C4-2B (cell line): ENCODE data around the gene ITSN1.

Experiments used
- H3K27ac ChIP-seq: fragments of 450-650 bp; 2 replicates; pipeline ENCODE4 v1.5.1; 2017
- ZFX ChIP-seq: fragments of 450-650 bp; IDR thresholded peaks from 2 replicates; pipeline ENCODE4 v1.6.1; 2017
- TF ChIP-seq, protein P1 (sequence below): fragments of 450-650 bp; conservative IDR thresholded peaks from 2 replicates; pipeline ENCODE4 v1.5.1; 2017; ENCODE audit warnings: mild to moderate bottlenecking

ITSN1 gene

DNA sequence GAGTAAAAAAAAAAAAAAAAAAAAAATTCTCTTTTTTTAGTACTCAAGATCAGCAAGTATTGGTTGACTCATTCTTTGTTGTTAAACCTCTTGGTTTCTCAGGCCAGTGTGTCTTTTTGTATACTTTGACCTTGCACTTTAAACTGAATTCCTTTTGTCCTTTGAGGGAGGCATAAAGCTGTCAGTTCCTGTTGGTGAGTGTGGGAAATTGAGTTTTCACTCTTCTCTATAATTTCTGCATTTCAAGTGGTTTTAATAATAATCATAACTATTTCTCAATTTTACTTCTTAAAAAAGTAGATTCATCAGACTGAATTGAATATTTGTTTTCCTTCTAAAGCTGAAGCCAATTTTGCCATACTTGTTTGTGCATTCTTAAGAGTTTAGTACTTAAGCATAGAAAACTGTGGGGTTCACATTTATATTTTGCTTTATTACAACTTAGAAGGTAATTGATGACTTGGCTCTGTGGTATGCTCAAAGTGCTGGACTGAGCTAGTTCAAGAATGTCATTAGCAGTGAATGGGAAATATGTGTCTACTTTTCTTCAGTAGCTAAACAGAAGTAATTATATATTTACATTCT lies 43.4 kb downstream of the ITSN1 start:
- H3K27ac ChIP-seq = no peak overlapping the region
- TF ChIP-seq, protein P1, sequence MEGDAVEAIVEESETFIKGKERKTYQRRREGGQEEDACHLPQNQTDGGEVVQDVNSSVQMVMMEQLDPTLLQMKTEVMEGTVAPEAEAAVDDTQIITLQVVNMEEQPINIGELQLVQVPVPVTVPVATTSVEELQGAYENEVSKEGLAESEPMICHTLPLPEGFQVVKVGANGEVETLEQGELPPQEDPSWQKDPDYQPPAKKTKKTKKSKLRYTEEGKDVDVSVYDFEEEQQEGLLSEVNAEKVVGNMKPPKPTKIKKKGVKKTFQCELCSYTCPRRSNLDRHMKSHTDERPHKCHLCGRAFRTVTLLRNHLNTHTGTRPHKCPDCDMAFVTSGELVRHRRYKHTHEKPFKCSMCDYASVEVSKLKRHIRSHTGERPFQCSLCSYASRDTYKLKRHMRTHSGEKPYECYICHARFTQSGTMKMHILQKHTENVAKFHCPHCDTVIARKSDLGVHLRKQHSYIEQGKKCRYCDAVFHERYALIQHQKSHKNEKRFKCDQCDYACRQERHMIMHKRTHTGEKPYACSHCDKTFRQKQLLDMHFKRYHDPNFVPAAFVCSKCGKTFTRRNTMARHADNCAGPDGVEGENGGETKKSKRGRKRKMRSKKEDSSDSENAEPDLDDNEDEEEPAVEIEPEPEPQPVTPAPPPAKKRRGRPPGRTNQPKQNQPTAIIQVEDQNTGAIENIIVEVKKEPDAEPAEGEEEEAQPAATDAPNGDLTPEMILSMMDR = no peak
- no peak for TF ChIP-seq ZFX

DNA sequence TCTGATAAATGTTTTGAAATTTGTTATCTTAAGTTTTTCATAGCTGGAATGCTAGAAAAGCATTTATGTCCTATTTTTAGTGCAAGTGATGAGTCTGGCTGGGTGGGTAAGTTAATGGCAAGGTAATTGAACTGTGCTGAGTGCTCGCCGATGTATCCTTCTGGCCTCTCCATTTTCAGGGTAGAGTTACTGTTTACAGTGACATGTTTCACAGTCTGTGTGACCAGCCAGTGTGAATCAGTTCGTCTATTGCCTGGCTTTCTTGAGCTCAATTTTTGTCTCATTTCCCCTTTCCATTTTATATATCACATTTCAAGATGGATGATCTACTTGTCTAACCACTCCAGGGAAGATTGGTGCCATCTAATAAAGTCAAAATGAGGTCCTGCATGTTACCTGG lies 44.1 kb downstream of the ITSN1 start:
- TF ChIP-seq, protein P1 = no peak
- TF ChIP-seq ZFX = no peak
- H3K27ac ChIP-seq = no peak overlapping the region

DNA sequence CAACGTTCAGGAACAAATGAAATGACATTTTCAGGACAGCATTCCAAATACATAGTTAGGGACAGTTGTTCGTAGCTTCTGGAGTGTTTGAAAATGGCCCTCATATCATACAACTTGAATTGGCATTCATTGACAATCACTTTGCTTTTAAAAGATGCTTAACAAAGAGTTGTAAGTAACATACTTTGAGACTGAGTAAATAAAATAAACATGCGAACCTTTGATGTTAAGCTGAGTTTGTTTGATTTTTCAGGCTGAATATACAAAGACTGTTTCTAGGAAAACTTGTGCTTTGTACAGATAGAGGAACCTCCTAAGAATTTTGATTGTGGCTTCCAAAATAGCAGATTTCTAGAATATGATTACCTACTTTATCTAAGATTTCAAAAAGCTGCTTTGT lies 45.3 kb downstream of the ITSN1 start:
- H3K27ac ChIP-seq = no peak overlapping the region
- TF ChIP-seq, protein P1 = no peak
- no peak for TF ChIP-seq ZFX

DNA sequence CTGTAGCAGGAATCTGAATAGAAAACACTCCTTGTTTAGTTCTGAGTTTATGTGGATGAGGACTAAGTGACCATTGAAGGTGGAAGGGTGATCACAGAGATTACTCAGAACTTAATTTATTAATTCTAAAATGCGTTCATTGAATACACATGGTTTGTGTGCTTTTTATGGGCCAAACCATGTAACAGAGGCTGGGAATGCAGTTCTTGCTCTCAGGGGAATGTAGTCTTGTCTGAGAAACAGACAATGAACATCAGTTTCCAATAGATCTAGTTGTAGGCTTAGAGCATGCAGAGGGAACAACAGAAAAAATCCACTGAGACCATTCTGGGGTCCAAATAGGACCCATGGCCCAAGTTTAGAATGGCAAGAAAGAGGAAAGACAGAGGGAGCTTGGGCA lies 46.1 kb downstream of the ITSN1 start:
- no peak overlapping the region for H3K27ac ChIP-seq
- TF ChIP-seq, protein P1 = no peak
- no peak for TF ChIP-seq ZFX

DNA sequence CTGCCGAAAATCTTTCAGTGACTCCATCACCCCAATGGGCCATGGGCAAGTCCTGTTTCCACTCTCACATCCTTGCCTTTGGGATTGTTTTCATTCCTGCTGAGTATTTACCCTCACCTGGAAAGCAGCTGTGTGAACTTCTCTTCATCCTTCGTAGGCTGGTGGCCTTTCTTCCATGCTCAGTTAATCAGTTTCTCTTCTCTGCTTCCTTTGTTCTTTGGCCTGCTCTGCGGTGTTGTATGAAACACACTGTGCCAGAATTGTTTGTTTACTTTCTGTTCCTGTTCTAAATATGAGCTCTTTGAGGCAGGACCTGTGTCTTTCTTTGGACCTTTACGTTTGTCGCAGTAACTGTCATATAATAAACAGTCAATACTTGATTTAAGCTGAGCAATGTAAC lies 48.6 kb downstream of the ITSN1 start:
- no peak overlapping the region for H3K27ac ChIP-seq
- TF ChIP-seq, protein P1 = no peak
- no peak for TF ChIP-seq ZFX

DNA sequence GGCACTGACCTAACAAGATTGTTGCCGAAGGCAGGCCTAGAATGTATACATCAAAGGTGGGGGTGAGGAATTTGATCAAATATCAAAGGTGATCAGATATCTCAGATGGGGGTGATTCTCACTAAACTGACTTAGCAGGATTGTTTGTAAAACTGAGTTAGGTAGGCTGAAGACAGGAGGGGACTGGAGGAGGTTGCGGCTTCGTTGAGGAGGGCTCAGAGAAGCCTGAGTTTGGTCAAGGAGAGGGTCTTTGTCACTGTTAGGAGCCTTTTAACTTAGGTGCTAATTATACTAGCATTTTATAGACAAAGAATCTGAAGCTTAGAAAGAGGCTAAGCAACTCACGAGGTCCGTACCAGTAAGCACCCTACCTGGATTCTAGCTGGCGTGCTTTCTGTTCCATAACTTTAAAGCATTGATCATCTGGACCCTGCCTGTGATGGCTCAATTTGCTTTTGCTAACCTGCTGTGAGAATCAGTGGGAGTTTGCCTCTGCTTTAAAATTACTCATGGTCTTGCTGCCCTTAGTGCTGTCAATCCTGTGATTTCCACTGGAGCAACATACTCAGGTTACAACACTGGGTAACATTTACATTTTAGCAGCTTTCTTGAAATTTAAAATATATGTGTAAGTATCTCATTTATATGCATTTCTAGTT lies 49.8 kb downstream of the ITSN1 start:
- H3K27ac ChIP-seq = no peak overlapping the region
- TF ChIP-seq ZFX = no peak
- TF ChIP-seq, protein P1 = no peak

DNA sequence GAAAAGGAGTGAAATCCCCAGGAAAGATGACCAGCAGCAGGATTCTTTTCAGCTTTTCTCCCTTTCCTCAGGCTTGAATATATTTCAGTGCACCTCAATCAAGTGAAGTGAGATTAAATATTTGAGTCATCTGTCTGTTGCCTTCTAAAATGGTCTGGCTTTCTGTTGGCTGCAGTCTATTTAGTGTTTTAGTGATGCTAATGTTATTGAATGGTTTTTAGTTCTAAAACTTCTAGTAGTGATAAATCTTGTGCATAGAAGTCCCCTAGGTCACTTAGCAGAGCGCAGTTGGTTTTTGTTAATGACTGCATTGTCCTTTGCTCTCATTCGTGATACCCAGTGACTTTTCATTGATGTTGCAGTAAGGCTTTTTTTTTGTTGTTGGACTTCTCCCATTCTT lies 53.5 kb downstream of the ITSN1 start:
- TF ChIP-seq, protein P1 = no peak
- TF ChIP-seq ZFX = no peak

More for the DNA sequence above, 53.5 kb downstream of the ITSN1 start:
- H3K27ac ChIP-seq = no peak overlapping the region
